Caki2 (cell line): ENCODE results near the gene TRPV3. TPM values are rescaled to one million over a fixed set of nuclear protein-coding genes. Genes with fewer than 3 reads are reported as not detected.

ENCODE experiments used
- DNase-seq: peaks from one replicate; pipeline ENCODE4 v3.0.0-alpha.2; 2015; ENCODE audit warnings: low read depth
- in situ Hi-C: cut with HindIII; loops from 2 replicates; pipeline ENCODE4 v1.10.0; 2016; ENCODE audit warnings: low sequenced_read_pairs, low pct_unique_long_range_greater_than_20kb, mixed read lengths
- total RNA-seq: library from RNA; depleted of rRNA; stranded (reverse); fragments of >200 nt; shearing (Covaris generic); gene quantifications from 2 replicates; pipeline ENCODE4 v1.2.3, GENCODE V29; 2014; ENCODE audit warnings: low replicate concordance

Gene TRPV3
- total RNA-seq, 1 experiment from 2014 or later = not detected

DNA sequence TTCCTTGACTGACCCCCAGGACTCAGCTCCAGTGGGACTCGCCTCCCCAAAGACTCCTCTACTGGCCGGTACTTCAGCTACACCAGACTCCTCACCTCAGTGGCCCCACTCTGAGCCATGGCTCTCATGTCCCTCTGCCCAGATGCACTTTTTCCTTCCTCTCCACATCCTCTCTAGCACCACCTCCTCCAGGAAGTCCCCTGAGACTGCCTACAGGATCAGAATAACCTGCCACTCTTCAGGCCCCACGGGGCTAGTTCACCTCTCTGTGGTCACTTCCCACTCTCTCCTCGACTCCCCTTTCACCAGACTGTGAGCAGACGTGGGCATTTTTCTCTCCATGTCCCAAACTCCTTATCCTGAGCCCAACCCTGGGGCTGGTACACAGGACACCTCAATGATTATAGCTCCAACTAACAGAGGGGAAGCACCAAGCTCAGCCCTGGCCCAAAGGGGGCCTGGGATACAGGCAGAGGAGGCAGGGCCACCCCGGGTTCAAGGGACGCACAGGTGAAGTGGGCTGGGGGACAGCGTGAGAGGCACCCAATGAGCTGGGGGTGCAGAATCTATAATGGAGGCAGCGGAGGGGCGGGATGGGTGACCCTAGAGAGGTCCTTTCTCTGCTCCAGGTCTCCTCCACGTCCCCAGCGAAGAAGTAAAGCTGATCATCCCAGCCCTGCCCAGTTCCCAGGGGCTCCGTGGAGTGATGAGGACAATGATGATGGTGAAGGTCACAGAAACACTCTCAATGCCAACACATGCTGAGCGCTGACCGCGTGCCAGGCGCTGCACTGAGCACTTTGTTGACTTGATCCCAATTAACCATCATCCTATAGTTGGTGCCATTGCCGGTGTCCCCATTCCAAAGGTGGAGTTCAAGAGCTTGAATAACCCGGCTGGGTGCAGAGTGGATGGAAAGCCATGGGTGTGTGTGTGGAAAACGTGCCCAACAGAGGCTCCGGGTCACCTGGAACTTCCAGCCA is 3.9 kb downstream of the TRPV3 start:
- DNase-seq = no peak
- in situ Hi-C loops = no loop called here

DNA sequence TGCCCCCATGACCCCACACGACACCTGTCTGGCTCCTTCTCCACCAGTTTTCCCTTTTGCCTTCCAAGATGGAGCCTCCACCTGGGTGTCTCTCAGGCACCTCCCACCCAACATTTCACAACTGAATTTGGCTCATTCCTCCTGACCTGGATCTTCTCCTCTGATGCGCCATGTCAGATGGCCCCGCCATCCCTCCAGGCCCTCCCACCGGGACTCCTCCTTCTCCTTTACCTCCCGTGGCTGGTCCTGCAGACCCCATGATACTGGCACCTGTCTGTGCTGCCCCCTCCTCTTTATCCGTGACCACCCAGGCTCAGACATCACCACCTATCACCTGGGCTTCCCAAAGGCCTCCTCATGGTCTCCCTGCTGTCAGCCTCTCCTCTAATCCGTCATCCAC is 4.7 kb downstream of the TRPV3 start:
- in situ Hi-C loops = no loop called here
- no peak for DNase-seq

DNA sequence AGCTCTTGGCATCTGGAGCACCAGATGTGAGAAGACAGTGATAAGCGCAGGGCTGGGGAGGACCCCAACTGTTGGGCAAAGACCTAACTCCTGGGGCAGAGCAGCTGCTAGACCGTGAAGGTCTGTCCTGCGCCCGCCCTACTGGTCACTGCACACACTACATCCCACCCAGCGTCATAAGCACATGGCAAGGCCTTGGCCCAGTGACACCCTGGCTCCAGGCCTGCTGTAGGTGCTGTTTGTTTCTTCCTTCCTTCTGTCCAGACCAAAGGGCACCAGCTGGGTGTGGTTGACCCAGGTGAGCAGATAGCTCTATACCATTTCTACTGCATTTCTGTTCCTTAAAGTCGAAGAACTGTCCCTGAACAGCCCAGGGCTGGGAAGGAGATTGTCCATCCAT is 6.4 kb downstream of the TRPV3 start:
- in situ Hi-C loops = no loop called here
- no peak for DNase-seq

DNA sequence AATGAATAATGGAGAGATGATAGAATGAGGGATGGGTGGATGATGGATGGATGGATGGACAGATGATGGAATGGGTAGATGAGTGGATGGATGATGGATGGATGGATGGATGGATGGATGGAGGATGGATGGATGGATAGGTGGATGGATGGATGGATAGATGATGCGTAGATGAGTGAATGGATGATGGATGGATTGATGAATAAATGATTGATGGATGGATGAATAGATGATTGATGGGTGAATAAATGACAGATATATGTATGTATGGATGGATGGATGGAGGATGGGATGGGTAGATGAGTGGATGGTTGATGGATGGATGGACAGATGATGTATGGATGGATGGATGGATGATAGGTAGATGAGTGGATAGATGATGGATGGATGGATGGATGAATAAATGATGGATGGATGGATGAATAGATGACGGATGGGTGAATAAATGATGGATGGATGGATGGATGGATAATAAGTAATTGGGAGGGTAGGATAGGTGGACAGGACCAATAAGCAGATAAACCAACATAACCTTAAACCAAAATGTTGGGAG is 7.9 kb downstream of the TRPV3 start:
- in situ Hi-C loops = no loop called here
- DNase-seq = no peak

DNA sequence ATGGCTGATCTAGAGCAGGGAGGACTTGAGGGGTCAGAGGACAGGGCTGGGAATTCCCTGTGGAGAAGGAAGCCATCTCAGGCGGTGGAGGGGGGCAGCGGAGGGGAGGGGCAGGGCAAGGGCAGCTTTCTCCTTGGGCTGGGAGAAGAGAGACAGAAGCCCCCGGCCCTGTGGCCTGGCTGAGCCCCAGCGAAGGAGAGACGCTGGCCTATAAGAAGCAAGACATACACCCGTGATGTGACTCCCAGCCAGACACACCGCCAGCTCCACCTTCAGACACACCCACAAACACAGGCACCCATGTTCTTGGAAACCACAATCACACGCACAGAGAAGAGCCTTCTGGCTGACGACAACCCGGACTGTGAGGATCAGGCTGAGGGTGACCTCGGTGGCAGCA is 10.0 kb downstream of the TRPV3 start:
- no peak for DNase-seq
- in situ Hi-C loops = no loop called here

DNA sequence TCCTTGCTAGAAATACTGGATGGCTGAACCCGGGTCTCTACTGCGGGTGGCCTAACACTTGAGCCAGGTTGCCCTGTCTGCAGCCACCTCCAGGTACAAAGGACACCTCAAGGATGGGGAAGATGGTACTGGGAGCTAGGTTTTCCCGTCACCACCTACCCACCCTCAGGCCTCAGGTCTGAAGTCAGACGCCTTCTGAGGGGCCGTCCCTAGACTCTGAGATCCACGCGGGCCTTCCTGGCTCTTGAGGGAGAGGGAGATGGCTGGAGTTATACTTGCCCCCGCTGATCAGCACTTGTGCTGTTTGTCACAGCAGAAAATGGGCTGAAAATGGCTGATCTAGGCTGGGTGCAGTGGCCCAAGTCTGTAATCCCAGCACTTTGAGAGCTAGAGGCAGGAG is 10.6 kb downstream of the TRPV3 start:
- in situ Hi-C loops = no loop called here

DNA sequence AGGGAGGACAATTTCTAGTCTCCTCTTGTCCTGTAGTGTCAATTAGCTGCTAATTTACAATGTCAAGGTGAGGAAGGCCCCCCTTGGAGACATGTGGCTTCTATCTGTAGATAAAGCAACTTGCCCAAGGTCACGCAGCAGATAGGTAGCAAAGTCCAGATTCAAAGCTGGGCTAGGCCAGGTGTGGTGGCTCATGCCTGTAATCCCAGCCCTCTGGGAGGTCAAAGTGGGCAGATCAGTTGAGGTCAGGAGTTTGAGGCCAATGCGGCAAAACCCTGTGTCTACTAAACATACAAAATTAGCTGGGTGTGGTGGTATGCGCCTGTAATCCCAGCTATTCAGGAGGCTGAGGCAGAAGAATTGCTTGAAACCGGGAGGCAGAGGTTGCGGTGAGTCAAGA is 11.1 kb downstream of the TRPV3 start:
- no peak for DNase-seq
- in situ Hi-C loops = no loop called here

More for the DNA sequence above, 10.6 kb downstream of the TRPV3 start:
- no peak for DNase-seq

DNA sequence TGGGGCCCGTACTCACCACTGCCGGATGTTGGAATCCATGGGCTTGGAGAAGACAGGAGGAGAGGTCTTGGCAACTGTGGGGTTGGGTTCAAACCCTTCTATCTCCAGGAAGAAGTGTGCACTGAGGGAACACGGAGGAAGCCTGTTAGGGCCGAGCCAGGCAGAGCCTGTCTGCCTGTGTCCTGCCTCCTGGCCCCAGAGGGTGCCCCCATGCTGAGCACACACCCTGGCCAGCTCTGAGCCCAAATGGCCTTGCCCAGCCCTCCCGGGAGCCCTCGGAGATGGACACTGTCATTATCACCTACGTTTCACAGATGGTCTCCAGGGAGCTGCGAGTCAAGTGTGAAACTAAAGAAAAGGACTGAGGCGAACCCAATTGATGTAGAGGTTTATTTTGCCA is 12.5 kb downstream of the TRPV3 start:
- no peak for DNase-seq
- in situ Hi-C loops = no loop called here

DNA sequence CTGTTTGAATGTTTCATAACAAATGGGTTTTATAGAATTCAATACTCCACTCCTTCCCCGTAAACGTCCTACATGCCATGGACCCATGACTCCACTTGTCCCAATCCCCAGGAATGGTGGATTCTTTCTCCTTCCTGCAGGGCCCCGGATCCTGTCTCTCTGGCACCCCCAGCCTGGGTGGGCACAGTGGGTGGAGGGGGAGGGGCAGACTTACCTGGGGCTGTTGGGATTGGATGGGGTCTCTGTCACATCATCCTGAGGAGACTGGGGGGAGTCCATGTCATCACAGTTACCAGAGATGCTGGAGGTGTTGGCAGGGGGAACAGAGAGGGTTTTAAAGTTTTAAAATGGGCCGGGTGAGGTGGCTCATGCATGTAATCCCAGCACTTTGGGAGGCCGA is 13.2 kb downstream of the TRPV3 start:
- no peak for DNase-seq
- in situ Hi-C loops = no loop called here

DNA sequence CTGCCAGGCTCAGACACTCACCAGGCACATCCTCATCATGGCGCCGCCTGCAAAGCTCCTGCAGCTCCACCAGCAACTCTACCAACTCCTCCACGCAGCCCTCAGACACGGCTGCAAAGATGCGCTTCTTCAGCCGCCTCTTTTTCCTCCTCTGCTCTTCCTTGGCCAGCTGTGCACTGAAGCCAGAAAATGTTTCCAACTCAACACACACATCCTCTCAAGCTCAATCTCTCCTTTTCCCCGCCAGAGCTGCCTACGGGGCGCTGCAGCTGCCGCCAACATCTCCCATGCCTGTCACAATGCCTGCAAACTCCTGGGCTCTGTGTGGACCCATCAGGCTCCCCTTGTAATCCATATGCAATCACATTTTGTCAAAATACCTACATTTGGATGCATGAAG is 14.2 kb downstream of the TRPV3 start:
- DNase-seq = no peak
- in situ Hi-C loops = no loop called here

DNA sequence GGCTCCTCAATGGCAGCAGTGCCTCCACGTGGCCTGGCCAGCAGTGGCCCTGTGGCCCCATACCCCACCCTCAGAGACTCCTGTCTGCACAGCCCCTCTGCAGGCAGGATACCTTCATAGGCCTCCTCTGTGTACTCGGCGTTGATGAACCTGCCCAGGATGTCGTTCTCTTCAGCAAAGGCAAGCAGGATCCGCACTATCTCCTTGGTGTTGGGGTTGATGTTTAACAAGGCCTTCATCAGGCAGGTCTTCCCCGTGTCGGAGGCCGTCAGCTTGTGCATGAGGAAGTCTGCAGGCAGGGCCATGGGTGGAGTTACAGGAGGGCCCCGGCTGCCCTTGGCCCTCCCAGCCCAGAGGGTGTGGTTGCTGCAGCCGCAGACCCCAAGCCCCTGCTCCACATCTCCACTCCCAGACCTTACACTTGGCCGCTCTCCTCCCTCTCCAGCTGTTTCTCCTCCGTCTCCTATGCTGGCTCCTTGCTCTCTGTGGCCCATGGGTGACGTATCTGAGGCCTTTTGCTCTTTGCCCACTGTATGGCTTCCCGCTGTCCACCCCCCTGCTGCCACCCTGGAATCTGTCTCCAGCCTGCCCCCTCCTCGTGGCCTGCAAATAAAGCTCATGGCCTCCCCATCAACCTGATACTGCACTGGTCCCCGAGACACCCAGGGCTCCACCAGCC is 15.1 kb downstream of the TRPV3 start:
- in situ Hi-C loops = no loop called here
- DNase-seq = no peak

DNA sequence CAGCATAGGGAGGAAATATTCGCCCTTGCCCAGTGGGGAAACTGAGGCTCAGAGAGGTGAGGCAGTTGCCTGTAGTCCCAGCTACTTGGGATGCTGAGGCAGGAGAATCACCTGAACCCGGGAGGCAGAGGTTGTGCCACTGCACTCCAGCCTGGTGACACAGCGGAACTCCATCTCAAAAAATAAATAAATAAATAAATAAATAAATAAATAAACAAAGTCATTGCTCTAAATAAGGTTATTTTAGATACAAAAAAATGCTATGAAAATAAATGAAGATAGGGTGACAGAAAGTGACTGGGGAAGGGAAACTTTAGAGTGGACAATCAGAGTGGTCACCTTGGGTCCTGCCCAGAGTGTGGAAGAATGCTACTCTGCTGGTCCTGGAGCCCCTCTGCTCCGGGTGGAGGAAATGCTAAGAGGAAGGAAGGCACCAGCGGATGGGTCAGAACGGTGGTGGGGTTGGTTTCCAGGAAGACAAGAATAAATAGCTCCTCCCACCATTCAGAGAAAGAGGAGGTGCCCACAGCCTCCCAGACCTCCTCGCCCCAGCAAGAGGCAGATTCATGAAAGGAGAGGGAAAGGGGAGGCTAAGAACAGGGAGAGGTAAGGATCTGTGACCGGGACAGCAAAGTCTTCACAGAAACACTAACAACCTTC is 17.6 kb downstream of the TRPV3 start:
- in situ Hi-C loops = no loop called here

DNA sequence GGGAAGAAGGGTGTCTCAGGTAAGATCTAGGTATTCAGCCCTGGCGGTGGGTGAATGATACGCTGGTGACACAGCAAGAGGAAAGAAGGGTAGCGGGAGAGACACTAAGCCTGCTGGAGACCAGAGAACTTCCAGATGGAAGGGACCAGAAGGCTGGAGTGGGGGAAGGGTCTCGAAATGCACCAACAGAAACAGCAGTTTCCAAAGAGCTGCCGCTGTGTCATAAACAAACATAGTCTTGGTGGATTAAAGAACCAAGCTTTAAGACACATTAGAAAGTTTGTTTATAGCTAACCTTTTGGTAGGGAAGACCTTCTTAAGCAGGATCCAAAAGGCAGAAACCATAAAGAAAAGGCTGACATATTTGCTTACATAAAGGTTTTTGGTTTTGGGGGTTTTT is 20.9 kb downstream of the TRPV3 start:
- no peak for DNase-seq
- in situ Hi-C loops = no loop called here

More for the DNA sequence above, 17.6 kb downstream of the TRPV3 start:
- DNase-seq = no peak

DNA sequence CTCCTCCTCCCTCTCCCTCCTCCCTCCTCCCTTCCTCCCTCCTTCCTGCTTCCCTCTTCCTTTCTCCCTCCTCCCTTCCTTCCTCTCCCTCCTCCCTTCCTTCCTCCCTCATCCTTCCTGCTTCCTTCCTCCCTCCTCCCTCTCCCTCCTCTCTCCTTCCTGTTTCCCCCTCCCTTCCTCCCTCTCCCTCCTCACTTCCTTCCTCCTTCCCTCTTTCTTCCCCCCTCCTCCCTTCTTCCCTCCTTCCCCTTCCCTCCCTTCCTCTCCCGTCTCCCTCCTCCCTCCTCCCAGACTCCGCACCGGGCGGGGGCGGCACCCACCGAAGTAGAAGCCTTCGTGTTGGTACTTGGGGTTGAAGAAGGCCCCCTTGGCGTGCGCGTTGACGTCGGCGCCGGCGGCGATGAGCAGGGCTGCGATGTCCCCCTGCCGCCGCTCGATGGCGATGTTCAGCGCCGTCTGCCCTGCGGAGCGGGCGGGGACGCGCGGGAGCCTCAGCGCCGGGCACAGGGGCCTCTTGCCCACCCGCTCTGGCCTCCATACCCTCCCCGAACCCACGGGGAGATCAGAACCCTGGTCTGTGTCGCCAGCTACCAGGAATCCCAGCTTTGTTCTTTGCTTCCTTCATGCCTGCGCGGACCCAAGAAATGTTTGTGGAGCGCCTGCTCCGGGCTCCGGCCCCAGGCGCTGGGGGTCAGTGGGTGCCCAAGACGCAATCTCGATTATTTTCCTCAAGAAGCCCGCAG is 22.2 kb downstream of the TRPV3 start:
- in situ Hi-C loops = no loop called here
- DNase-seq = no peak

DNA sequence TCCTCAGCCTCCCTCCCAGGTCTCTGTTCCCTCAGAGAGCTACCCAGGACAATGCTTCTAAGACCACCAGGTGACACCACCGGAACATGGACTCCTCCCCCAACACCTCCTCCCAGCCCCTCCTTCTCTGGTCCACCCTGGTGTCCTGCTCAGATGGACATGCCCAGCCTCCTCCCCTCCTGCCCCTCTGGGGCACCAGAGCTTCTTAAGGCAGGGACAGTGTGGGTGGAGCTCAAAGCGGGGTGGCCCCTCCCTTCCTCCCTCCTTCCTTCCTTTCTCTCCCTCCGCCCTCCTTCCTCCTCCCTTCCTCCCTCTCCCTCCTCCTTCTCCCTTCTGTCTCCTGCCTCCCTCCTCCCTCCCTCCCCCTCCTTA is 22.7 kb downstream of the TRPV3 start:
- in situ Hi-C loops = no loop called here
- no peak for DNase-seq

DNA sequence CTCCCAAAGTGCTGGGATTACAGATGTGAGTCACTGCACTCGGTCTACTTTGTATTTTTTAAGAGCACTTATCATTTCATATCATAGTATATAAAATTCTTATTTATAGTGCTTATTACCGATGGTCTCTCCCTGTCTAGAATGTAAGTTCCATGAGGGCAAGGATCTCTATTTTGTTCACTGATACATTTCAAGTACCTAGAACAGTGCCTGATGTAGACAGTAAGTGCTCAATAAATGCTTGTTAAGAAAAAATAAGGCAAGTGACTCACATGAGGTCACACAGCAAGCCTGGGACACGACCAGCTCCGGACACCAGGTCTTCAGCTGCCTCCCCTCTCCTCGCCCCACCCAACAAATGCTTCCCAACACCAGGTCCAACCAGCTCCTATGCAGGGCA is 23.9 kb downstream of the TRPV3 start:
- in situ Hi-C loops = no loop called here

DNA sequence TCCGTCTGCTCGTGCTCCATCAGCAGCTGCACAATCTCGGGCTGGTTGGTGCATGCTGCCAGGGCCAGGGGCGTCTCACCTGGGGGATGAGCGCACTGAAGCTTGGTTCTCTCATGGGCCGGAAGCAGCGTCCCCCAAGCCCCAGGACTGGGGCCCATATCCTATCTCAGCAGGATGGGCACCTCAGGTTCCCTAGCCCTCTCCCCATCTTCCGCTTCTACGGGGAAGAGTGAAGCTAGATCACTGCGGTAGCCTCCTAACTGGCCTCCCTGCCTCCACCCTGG is 24.8 kb downstream of the TRPV3 start:
- no peak for DNase-seq
- in situ Hi-C loops = no loop called here

More for the DNA sequence above, 23.9 kb downstream of the TRPV3 start:
- no peak for DNase-seq

DNA sequence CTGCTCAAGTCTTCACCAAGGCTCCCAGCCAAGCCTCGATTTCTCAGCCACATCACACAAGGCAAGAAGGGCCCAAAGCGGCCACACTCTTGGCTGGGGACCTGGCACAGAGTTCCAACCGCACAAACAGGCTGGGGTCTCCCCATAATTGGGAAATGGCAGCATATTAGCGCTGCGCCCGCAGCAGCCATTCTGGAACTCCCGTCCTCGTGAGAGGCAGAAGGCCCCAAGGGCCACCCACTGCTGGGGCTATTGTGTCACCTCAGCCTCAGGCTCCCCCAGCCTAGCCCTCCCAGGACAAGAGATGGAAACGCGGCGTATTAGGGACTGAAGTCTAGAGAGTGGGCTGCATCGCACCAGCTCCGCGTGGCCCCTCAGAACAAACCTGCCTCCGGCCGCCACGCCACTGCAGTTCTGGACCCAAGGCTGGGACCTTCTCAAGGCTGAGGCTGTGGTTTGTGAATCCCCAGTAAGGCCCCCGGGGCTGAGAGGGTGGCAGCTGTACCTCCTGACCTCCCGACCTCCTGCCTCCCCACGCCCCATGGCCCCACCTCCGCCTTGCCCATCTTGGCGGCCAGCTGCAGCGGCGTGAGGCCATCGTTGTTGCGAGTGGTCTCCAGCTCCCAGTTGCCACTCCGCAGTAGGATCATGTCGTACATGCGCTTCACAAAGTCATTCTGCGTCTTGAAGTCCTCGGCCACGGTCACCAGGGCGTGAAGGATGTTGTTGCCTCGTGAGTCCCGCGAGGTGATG is 25.3 kb downstream of the TRPV3 start:
- in situ Hi-C loops = no loop called here
- no peak for DNase-seq
